Suprapubic skin (tissue), 3 donors: ENCODE data around the gene RPAIN.

ENCODE experiments used
- POLR2AphosphoS5 ChIP-seq, 3 donors: sonication (generic); formaldehyde crosslinking; IDR thresholded peaks; one replicate each; pipeline ENCODE4 v1.6.1; 2017; ENCODE audit warnings: antibody characterized with exemption in 3 of 3
- TF ChIP-seq, protein P1 (sequence below), 2 donors: fragments of 200-600 bp in 1 of 2; fragments of 450-650 bp in 1 of 2; sonication (generic) in 1 of 2; IDR thresholded peaks; one replicate each; pipeline ENCODE4 v1.5.1; 2016 to 2019; ENCODE audit warnings: antibody characterized with exemption in 2 of 2, mild to moderate bottlenecking in 1 of 2, moderate library complexity in 1 of 2

DNA sequence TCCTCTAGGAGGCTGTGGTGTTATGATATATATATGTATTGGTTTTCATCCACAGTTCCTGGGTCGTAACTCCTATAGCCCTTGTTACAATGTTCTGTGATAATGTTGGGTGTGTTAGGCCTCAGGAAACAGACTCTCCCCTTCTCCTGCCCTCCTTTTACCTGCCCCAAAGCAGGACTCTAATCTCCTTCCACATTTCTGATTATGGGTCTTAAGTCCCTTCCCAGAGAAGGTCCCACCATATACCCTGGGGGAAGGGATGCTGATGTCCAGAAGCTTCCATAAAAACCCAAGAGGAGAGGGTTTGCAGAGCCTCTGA, 19.4 kb downstream of the RPAIN start:
- TF ChIP-seq, protein P1, sequence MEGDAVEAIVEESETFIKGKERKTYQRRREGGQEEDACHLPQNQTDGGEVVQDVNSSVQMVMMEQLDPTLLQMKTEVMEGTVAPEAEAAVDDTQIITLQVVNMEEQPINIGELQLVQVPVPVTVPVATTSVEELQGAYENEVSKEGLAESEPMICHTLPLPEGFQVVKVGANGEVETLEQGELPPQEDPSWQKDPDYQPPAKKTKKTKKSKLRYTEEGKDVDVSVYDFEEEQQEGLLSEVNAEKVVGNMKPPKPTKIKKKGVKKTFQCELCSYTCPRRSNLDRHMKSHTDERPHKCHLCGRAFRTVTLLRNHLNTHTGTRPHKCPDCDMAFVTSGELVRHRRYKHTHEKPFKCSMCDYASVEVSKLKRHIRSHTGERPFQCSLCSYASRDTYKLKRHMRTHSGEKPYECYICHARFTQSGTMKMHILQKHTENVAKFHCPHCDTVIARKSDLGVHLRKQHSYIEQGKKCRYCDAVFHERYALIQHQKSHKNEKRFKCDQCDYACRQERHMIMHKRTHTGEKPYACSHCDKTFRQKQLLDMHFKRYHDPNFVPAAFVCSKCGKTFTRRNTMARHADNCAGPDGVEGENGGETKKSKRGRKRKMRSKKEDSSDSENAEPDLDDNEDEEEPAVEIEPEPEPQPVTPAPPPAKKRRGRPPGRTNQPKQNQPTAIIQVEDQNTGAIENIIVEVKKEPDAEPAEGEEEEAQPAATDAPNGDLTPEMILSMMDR (IDR thresholded peaks at IDR 0.05), result peak in 1 of 2 donors; percentile 6
- TF ChIP-seq POLR2AphosphoS5 (IDR thresholded peaks at IDR 0.05), result no peak
